Measurements from ENCODE around the gene ACOT4. TPM values are rescaled to one million over a fixed set of nuclear protein-coding genes. Genes with fewer than 3 reads are reported as not detected.
"Not testable (repeated sequence)": the region's sequence is repeated elsewhere in the genome, so short reads cannot be mapped to it uniquely, and the experiment has no call there.

ACOT4 gene
- polyA plus RNA-seq, 4 donors: 2.6 to 4.2 (median 3.7) TPM

DNA sequence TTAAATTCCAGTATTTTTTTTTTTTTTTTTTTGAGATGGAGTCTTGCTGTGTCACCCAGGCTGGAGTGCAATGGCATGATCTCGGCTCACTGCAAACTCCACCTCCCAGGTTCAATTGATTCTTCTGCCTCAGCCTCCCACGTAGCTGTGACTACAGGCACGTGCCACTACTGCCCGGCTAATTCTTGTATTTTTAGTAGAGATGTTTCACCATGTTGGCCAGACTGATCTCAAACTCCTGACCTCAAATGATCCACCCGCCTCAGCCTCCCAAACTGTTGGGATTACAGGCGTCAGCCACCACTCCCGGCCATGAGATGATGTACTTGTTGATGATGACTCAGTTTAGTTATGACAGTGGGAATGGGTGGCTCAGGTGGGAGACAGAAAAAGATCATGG, 17.4 kb upstream of the ACOT4 start:
- DNase-seq (ENCODE audit: low read depth in 4 of 4, low spot score in 2 of 4): not testable (repeated sequence)

DNA sequence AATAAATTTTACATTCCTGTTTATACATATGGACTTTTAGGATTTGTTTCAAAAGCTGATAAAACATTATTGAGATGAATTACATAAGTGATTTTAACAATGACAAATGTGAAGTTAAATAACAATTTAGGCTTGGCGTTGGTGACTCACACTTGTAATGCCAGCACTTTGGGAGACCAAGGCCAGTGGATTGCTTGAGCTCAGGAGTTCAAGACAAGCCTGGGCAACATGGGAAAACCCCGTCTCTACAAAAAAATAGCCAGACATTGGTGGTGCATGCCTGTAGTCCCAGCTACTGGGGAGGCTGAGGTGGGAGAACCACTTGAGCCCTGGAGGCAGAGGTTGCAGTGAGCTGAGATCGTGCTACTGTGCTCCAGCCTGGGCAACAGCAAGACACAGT, 15.3 kb upstream of the ACOT4 start:
- DNase-seq (ENCODE audit: low read depth in 4 of 4, low spot score in 2 of 4): no peak

DNA sequence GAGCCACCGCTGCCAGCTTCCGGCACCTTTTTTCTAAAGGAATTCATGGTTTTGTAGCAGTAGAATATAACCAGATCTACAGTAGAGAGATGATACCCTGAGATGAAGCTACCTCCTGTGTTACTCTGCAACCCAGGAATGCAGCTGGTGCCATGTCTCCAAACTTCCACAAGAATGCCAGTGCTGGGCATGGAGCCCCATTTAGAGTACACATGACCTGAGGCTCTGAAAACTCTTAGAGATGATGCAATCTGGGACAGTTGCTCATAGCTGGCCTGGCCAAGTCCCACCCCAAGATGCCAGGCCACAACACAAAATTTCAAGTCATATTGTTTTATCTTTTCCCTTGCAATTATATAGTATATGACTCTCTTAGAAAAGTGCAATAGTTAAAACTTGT, 14.5 kb upstream of the ACOT4 start:
- not testable (repeated sequence) for DNase-seq (ENCODE audit: low read depth in 4 of 4, low spot score in 2 of 4)

DNA sequence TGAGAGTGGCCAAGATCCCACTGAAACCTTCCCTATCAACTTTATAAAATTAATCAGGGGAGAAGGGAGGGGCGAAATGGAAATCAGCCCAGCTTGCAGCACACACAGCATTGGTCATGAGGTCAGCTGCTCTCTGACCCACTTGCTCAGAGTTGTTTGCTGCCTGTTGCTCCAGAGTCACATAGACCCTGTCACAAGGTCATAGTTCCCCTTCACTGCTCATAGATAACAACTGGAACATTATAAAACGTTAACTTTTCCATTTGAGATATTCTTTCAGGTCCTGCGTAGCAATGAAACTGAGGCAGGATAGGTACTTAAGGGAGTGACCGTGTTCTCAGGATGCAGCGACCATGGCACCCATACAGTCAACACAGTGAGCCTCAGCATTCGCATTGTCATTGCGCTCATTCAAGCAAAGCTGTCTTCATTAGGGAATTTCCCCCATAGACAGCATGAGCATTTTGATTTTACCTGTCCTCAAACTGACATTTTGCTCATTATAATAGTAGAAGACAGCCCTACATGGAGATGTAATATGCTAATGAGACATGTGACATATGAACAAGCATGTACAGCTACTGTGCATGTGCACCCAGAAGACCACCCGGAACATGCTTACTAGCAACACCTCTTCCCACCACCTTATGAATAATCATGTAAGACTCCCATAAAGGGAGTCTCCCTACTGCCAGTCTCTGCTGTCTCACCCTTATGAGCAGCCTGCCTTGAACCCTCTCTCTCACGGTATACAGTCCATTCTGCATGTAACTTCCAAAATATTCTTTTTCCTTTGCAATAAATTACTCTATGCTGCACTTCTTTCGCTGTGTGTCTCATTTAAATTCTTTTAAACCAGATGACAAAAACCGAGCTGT, 9.3 kb upstream of the ACOT4 start:
- not testable (repeated sequence) for DNase-seq (ENCODE audit: low read depth in 4 of 4, low spot score in 2 of 4)

DNA sequence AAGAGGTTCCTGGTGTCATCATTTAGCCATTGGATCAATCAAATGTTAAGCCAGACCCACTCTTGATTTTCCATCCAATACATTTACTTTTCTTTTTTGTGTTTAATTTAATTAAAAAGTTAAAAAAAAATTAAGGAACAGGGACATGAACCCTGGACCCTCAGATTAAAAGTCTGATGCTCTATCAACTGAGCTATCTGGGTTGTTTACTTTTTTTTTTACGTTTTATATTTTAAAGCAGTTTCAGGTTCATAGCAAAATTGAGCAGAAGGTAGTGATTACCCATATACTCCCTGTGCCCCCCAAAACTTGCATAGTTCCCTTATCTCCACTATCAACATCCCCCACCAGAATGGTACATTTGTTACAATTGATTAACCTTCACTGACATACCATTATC, 3.0 kb upstream of the ACOT4 start:
- no peak for DNase-seq (ENCODE audit: low read depth in 4 of 4, low spot score in 2 of 4)

DNA sequence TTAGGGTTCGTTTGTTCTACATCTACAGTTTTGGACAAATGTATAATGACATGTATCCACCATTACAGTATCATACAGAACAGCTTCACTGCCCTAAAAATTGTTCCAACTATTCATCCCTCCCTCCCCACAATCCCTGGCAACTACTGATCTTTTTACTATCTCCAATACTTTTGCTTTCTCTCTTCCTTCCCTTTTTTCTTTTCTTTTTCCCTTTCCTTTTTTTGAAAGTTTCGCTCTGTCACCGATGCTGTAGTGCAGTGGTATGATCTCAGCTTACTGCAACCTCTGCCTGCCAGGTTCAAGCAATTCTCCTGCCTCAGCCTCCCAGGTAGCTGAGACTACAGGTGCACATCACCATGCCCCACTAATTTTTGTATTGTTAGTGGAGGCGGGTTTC, 2.6 kb upstream of the ACOT4 start:
- no peak for DNase-seq (ENCODE audit: low read depth in 4 of 4, low spot score in 2 of 4)

DNA sequence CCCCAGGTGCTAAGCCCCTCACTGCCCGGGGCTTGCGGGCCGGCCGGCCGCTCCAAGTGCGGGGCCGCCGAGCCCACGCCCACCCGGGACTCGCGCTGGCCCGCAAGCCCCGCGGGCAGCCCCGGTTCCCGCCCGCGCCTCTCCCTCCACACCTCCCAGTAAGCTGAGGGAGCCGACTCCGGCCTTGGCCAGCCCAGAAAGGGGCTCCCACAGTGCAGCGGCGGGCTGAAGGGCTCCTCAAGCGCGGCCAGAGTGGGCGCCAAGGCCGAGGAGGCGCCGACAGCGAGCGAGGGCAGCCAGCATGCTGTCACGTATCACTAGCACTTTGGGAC, 1.0 kb upstream of the ACOT4 start:
- DNase-seq (ENCODE audit: low read depth in 4 of 4, low spot score in 2 of 4): not testable (repeated sequence)

DNA sequence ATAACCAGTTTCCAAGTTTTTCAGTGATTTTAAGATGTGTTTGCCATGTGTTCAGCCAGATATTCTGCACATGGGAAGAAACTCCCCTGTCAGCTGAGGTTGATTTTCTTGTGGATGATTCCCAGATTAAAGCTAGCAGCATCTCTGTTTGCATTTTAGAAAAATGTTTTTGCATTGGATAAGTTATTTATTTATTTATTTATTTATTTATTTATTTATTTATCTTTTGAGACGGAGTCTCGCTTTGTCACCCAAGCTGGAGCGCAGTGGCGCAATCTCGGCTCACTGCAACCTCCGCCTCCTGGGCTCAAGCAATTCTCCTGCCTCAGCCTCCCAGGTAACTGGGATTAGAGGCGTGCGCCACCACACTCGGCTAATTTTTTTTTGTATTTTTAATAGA, 2.8 kb downstream of the ACOT4 start:
- DNase-seq (ENCODE audit: low read depth in 4 of 4, low spot score in 2 of 4): no peak

DNA sequence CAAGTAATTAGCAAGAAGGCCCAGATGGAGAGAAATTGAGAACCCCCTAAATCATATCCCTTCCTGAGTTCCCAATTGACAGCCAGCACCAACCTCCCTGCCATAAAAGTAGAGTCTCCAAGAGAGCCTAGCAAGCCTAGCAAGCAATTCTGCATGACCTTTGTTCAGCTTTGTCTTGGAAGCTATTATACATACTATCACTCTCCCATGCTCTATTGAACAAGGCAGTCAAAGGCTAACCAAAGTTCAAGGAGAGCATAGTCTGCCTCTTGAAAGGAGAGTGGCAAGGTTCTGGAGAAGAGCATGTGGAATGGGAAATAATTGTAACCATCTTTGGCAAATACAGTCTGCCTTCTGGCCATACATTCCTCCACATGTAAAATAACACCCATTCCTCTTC, 7.8 kb downstream of the ACOT4 start:
- DNase-seq (ENCODE audit: low read depth in 4 of 4, low spot score in 2 of 4): no peak

DNA sequence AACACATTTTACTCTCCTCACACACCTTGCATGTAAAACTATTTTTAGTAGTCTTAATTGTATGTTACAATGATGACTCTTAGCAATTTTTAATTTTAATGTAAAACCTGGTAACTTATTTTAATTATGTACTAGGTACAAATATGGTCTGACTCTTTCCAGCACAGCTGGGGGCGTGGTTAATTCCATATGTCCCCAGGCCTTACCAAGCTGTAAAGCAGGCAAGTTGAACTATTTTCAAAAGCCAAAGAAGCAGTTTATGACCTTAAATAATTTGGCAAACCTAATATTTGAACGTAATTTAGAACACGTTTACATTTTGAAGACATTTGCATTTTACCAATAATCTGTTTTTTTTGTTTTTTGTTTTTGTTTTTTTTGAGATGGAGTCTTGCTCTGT, 11.3 kb downstream of the ACOT4 start:
- DNase-seq (ENCODE audit: low read depth in 4 of 4, low spot score in 2 of 4): no peak

DNA sequence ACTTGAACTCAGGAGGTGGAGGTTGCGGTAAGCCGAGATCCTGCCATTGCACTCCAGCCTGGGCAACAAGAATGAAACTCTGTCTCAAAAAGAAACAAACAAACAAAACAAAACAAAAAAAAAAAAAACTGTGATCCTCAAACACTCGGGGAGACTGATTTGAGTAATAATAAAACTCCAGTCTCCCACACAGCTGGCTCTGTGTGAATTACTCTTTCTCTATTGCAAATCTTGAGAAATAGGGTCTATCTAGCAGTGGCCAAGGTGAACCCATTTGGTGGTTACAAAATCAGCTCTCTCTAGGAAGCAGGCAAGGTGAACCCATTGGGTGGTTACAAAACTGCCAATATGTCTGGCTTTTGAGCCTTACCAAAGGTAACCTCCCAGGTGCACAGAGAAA, 14.6 kb downstream of the ACOT4 start:
- DNase-seq (ENCODE audit: low read depth in 4 of 4, low spot score in 2 of 4): no peak

DNA sequence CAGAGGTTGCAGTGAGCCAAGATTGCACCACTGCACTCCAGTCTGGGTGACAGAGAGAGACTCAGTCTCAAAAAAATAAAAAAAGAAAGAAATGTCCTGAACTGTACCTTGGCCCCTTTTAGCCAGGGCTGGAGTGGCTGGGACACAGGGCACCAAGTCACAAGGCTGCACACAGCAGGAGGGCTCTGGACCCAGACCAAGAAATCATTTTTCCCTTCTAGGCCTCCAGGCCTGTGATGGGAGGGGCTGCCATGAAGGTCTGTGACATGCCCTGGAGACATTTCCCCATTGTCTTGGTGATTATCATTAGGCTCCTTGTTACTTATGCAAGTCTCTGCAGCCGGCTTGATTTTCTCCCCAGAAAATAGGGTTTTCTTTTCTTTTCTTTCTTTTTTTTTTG, 15.6 kb downstream of the ACOT4 start:
- no peak for DNase-seq (ENCODE audit: low read depth in 4 of 4, low spot score in 2 of 4)

DNA sequence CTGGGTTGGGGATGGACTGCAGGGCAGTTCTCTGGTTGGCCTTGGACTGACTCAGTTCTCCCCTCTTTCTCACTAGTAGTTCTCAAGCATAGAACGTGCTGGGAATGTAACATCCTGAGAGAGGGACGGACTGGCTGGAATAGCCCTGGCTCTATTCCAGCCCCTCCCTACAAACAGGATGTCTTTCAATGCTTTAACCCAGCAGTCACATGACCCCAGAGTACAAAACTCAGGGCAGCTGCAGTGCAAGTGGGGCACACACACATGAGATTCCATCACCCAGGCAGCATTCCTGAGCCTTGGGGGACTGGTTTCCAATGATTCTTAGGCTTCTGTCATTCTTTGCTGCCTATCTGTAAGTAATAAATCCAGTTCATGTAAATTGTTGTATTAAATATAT, 19.0 kb downstream of the ACOT4 start:
- DNase-seq (ENCODE audit: low read depth in 4 of 4, low spot score in 2 of 4): no peak

DNA sequence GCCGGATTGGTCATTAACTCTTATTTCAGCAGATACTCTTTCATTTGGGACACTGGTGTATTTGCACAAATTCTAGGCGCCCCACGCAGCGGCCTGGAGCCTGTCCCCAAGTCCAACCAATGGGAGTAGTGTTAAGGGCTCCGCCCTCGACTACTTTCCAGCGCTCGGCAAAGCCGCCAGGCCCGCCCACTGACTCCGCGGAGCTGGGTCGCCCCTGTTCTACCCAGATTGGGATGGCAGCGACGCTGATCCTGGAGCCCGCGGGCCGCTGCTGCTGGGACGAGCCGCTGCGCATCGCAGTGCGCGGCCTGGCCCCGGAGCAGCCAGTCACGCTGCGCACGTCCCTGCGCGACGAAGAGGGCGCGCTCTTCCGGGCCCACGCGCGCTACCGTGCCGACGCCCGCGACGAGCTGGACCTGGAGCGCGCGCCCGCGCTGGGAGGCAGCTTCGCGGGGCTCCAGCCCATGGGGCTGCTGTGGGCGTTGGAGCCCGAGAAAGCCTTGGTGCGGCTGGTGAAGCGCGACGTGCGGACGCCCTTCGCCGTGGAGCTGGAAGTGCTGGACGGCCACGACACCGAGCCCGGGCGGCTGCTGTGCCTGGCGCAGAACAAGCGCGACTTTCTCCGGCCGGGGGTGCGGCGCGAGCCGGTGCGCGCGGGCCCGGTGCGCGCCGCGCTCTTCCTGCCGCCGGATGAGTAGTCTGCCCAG, 20.8 kb downstream of the ACOT4 start, which contains the start of gene ACOT6:
TSS of gene ACOT6 (plus strand) at position 179 of the 707 bp plus-strand sequence. CDS start at position 234, 55 bp downstream.
- peak in 2 of 4 donors; percentile 47 to 65 for DNase-seq (ENCODE audit: low read depth in 4 of 4, low spot score in 2 of 4)

DNA sequence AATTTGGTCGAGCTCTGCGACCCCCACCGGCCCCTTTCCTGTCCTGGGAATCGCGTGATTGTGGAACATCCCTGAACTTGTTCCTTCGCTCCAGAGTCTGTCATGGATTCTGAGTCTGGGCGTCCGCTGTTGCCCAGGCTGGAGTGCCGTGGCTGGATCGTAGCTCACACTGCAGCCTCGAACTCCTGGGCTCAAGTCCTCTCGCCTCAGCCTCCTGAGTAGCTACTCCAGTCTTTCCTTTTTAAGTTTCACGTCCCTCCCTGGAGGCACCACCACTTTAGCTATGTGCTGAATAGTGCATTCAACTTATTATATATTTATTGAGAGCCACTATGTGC, 21.3 kb downstream of the ACOT4 start:
- no peak for DNase-seq (ENCODE audit: low read depth in 4 of 4, low spot score in 2 of 4)

DNA sequence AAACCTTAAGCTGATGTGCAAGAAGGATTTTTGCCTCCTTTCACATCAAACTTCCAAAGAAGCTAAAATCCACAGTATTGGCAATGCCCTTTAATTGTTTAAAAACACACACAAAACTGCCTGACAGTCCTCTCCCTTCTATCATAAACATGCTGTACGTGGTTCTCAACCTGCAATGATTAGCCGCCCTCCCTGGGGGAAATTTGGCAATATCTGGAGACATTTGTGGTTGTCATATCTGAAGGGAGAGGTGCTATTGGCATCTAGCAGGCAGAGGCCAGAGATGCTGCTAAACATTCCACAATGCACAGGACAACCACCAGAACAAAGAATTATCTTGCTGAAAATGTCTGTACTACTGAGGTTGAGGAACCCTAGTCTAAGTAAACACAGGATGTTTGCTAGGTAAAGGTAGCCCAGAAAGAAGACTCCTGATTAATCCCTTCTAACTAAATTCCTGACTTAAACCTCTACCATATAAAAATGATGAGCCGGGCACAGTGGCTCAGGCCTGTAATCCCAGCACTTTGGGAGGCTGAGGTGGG, 21.8 kb downstream of the ACOT4 start:
- DNase-seq (ENCODE audit: low read depth in 4 of 4, low spot score in 2 of 4): no peak

DNA sequence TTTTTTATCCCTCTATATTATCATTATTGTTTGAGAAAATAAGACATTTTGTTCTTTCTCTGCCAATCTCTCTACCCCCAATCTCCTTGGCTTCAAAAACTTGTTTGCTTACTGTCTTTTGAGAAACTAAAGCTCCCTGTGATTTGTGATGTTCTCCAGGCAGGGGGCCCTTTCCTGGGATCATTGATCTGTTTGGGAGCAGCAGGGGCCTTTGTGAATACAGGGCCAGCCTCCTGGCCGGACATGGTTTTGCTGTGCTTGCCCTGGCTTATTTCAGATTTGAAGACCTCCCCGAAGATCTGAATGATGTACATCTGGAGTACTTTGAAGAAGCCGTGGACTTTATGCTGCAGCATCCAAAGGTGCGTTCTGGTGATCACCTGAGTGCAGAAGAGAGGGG, 25.2 kb downstream of the ACOT4 start:
- DNase-seq (ENCODE audit: low read depth in 4 of 4, low spot score in 2 of 4): no peak

DNA sequence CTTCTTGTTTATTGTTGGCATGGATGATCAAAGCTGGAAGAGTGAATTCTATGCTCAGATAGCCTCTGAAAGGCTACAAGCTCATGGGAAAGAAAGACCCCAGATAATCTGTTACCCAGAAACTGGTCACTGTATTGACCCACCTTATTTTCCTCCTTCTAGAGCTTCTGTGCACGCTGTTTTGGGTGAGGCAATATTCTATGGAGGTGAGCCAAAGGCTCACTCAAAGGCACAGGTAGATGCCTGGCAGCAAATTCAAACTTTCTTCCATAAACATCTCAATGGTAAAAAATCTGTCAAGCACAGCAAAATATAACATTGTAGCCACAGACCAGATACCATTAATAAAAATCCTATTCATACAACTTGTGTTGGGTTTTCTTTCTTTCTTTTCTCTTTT, 27.9 kb downstream of the ACOT4 start:
- no peak for DNase-seq (ENCODE audit: low read depth in 4 of 4, low spot score in 2 of 4)

DNA sequence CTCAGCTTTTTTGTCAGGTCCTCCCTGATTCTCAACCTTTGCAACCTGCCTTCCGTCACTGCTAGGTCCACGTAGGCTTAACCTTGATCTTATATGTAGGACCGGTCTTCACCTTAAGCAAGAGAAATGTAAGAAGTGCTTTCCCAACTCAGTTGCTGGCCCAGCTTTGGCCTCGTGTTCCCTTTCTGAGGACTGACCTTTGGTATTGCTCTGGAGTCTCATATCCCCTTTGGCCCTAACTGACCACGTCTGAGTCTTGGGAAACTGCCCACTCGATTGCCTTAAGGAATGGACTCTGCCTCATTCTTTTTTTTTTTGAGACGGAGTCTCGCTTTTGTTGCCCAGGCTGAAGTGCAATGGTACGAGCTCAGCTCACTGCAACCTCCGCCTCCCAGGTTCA, 28.6 kb downstream of the ACOT4 start:
- DNase-seq (ENCODE audit: low read depth in 4 of 4, low spot score in 2 of 4): no peak

DNA sequence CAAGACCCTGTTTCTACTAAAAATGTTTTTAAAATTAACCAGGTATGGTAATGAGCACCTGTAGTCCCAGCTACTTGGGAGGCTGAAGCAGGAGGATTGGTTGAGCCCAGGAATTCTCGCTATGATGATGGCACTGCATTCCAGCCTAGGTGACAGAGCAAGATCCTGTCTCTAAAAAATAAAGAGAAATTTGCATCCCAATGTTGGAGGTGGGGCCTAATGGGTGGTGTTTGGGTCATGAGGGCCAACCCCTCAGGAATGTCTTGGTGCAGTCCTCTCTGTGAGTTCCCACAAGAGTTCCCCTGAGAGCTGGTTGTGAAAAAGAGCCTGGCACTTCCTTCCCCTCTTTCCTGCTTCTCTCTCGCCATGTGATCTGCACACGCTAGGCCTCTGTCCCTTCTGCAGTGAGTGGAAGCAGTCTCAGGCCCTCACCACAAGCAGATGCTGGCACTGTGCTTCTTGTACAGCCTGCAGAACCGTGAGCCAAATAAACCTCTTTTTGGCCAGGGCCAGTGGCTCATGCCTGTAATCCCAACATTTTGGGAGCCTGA, 31.9 kb downstream of the ACOT4 start:
- DNase-seq (ENCODE audit: low read depth in 4 of 4, low spot score in 2 of 4): no peak

DNA sequence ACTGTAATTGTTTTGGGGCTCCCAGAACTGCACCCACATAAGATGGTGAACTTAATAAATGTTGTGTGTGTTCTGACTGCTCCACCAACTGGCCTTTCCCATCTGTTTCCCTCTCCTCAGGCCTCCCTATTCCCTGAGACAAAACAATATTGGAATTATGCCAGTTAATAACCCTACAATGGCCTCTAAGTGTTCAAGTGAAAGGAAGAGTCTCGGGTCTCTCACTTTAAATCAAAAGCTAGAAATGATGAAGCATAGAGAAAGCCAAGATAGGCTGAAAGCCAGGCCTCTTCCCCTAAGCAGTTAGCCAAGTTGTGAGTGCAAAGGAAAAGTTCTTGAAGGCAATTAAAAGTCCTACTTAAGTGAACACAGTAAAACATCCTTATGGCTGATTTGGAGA, 34.0 kb downstream of the ACOT4 start:
- no peak for DNase-seq (ENCODE audit: low read depth in 4 of 4, low spot score in 2 of 4)

DNA sequence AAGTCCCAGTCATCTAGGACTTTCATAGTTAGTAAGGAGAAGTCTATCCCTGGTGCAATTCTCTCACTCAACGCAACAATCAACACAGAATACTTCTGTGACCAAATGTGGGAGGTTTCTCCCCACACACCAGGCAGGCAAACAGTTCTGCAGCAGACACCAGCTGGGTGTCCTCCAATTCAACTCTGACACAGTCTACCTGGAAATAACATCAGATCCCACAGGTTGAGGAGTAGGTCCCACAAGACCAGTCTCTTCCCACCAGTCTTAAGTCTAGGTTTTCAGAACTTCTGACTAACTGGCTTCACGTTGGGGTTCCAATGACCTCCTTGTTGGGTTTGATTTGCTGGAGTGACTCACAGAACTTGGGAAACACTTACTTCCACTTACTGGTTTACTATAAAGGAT, 35.5 kb downstream of the ACOT4 start:
- DNase-seq (ENCODE audit: low read depth in 4 of 4, low spot score in 2 of 4): no peak

All from left renal cortex interstitium (tissue), 4 donors.